Measurements from ENCODE around the gene DCDC2B. TPM values are rescaled to one million over a fixed set of nuclear protein-coding genes. Genes with fewer than 3 reads are reported as not detected.
A peak's percentile ranks its signal among the peaks of the same experiment; 100 is the strongest.

The DCDC2B gene
- total and polyA plus RNA-seq, 7 donors: 0.04 TPM; not detected in 6

DNA sequence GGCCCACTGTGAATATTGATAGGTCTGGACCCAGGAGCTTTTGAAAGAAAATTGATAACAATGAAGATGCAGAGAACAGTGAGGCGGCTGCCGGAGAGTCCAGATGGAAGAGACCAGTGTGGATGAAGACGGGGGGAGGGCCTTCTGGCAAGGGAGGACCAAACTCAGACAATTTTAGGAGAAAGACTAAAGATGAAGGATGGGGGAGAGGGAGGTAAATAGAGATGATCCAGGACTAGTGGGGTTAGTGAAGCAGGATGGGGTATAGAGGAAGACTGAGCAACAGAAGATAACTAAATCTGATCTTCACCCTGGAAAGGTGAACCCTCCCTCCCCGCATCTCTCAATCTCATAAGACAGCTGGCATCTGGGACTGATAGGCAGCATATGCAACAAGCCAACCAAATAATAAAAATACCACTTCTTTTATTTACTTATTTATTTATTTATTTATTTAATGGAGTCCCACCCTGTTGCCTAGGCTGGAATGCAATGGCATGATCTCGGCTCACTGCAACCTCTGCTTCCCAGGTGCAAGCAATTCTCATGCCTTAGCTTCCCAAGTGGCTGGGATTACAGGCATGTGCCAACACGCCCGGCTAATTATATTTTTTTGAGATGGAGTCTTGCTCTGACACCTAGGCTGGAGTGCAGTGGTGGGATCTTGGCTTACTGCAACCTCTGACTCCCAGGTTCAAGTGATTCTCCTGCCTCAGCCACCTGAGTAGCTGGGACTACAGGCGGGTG, 23.8 kb downstream of the DCDC2B start:
- Histone ChIP-seq H3K36me3 (peaks cover 18 to 54% (median 32%) of the 10 kb centered on the region in 4 donors), H3K27ac (no peak overlapping the region), H3K4me3 (no peak overlapping the region), H3K27me3 (no peaks in the 10 kb centered on the region), H3K9me3 (no peaks in the 10 kb centered on the region), H3K4me1 (no peaks in the 10 kb centered on the region)
- TF ChIP-seq POLR2A (IDR thresholded peaks at IDR 0.05): no peak
- no peak for TF ChIP-seq EP300 (IDR thresholded peaks at IDR 0.05)
- no peak for TF ChIP-seq POLR2AphosphoS5 (IDR thresholded peaks at IDR 0.05)
- TF ChIP-seq, protein P1, sequence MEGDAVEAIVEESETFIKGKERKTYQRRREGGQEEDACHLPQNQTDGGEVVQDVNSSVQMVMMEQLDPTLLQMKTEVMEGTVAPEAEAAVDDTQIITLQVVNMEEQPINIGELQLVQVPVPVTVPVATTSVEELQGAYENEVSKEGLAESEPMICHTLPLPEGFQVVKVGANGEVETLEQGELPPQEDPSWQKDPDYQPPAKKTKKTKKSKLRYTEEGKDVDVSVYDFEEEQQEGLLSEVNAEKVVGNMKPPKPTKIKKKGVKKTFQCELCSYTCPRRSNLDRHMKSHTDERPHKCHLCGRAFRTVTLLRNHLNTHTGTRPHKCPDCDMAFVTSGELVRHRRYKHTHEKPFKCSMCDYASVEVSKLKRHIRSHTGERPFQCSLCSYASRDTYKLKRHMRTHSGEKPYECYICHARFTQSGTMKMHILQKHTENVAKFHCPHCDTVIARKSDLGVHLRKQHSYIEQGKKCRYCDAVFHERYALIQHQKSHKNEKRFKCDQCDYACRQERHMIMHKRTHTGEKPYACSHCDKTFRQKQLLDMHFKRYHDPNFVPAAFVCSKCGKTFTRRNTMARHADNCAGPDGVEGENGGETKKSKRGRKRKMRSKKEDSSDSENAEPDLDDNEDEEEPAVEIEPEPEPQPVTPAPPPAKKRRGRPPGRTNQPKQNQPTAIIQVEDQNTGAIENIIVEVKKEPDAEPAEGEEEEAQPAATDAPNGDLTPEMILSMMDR (IDR thresholded peaks at IDR 0.05): no peak
- 85 to 91% methylated on average over 8 of the region's 8 CpGs for WGBS, 2 donors
- no peak for DNase-seq
- intact Hi-C loops (cut with DNase I): no loop called here

DNA sequence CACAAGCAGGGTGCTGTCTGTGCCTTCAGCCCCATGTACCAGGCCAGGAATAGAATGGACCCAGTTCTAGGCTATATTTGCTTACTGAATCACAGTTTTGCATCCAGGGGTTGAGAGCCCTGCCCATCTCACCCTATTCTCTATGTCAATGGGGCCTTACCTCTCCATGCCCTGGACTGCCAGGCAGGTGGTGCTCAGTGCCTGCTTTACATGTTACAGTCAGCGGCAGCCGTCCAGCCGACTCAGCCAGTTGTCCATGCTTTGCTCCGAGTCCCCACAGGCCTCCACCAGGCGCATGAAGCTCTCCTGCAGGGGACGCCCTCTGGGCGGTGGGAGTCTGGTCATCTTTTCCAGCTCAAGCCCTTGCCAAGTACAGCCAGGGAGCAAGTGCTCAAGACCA, 25.9 kb downstream of the DCDC2B start:
- 91 to 92% methylated on average over 7 of the region's 7 CpGs for WGBS, 2 donors
- intact Hi-C loops (cut with DNase I): no loop called here
- H3K36me3 ChIP-seq: peaks cover 3 to 33% (median 15%) of the 10 kb centered on the region in 4 donors

DNA sequence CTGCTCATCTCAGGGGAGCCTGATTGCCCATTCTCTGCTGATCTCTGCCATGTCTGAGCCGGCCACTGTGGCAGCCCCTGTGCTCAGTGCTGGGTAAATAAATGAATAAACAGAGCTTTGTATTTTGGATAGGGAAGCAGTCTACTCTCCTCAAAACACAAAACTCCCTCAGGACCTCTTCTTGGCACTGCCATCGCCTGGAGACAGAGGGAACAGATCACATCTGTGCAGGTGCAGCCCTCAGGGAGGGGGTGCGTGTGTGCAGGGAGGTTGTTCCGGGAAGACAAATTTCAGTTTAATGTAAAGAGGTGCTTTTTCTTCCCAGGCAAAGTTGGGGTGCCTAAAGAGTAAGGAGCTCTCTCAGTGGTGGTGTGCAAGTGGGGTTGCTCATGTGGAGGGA, 30.4 kb downstream of the DCDC2B start:
- no peak overlapping the region for H3K4me3 ChIP-seq
- no peak for DNase-seq
- H3K27ac ChIP-seq: peak overlapping the region; percentile 75 to 91 (median 80)
- TF ChIP-seq, protein P1 (IDR thresholded peaks at IDR 0.05): no peak
- TF ChIP-seq POLR2AphosphoS5 (IDR thresholded peaks at IDR 0.05): no peak
- no peak for TF ChIP-seq POLR2A (IDR thresholded peaks at IDR 0.05)
- no peak for TF ChIP-seq EP300 (IDR thresholded peaks at IDR 0.05)
- H3K9me3 ChIP-seq: no peaks in the 10 kb centered on the region
- no peaks in the 10 kb centered on the region for H3K27me3 ChIP-seq
- WGBS, 2 donors: 25 to 60% methylated on average over 4 of the region's 4 CpGs
- intact Hi-C loops (cut with DNase I): no loop called here
- peaks cover 0 to 5% (median 0%) of the 10 kb centered on the region in 4 donors for H3K36me3 ChIP-seq
- H3K4me1 ChIP-seq: peaks cover 0 to 32% (median 18%) of the 10 kb centered on the region in 4 donors

More for the DNA sequence above, 25.9 kb downstream of the DCDC2B start:
- no peak overlapping the region for H3K4me3 ChIP-seq
- DNase-seq: no peak
- H3K27ac ChIP-seq: no peak overlapping the region
- H3K9me3 ChIP-seq: no peaks in the 10 kb centered on the region
- peaks cover 0 to 2% (median 1%) of the 10 kb centered on the region in 4 donors for H3K4me1 ChIP-seq
- no peaks in the 10 kb centered on the region for H3K27me3 ChIP-seq
- TF ChIP-seq, protein P1 (IDR thresholded peaks at IDR 0.05): no peak
- TF ChIP-seq POLR2A (IDR thresholded peaks at IDR 0.05): no peak
- TF ChIP-seq POLR2AphosphoS5 (IDR thresholded peaks at IDR 0.05): no peak
- TF ChIP-seq EP300 (IDR thresholded peaks at IDR 0.05): no peak

DNA sequence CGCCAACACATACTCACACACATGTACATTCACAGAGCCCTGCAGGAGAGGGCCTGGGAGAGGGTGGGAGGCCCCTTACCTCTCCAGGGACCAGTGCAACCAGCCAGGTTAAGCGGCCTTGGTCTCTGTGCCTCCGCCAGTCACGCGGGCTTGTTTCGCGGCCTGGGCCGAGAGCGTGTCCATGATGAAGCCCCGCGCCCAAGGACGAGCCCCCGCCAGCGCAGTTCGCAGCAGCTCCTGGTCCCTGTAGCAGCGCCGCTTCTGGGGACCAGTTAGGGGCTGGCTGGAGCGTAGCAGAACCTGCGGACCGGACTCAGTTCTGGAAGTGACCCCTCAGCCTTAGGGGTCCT, 30.9 kb downstream of the DCDC2B start:
- 49 to 77% methylated on average over 20 of the region's 20 CpGs for WGBS, 2 donors
- peaks cover 0 to 32% (median 18%) of the 10 kb centered on the region in 4 donors for H3K4me1 ChIP-seq
- peaks cover 0 to under 1% (median 0%) of the 10 kb centered on the region in 4 donors for H3K36me3 ChIP-seq
- peak overlapping the region; percentile 57 to 64 (median 63) for H3K4me3 ChIP-seq
- TF ChIP-seq POLR2A (IDR thresholded peaks at IDR 0.05) (no peak), POLR2AphosphoS5 (IDR thresholded peaks at IDR 0.05) (no peak), EP300 (IDR thresholded peaks at IDR 0.05) (no peak)
- TF ChIP-seq, protein P1 (IDR thresholded peaks at IDR 0.05): no peak
- H3K9me3 ChIP-seq: no peaks in the 10 kb centered on the region
- DNase-seq: peak; percentile 65
- H3K27me3 ChIP-seq: no peaks in the 10 kb centered on the region
- intact Hi-C loops (cut with DNase I): loop anchor here (1.0 kb wide), 1 partner anchor 17 kb away; the partner anchor contains the start of genes EIF3I and TMEM234
- H3K27ac ChIP-seq: peak overlapping the region; percentile 75 to 91 (median 80)

All from sigmoid colon (tissue), 7 donors.